WTC11 (cell line): ENCODE data around the gene ACP5.
"Not testable (repeated sequence)": the region's sequence is repeated elsewhere in the genome, so short reads cannot be mapped to it uniquely, and the experiment has no call there.

Experiments
- ATF1 ChIP-seq: sonication (generic); formaldehyde crosslinking; IDR thresholded peaks from 2 replicates; pipeline ENCODE4 v1.8.1; 2023; ENCODE audit warnings: mild to moderate bottlenecking, moderate library complexity, missing genetic modification reagents
- CTCF ChIP-seq: fragments of 200-600 bp; IDR thresholded peaks from 2 replicates; pipeline ENCODE4 v1.8.0; 2022; ENCODE audit warnings: antibody characterized with exemption
- ESRRA ChIP-seq: sonication (generic); formaldehyde crosslinking; IDR thresholded peaks from 2 replicates; pipeline ENCODE4 v1.8.1; 2022; ENCODE audit warnings: mild to moderate bottlenecking, missing genetic modification reagents, borderline replicate concordance
- FOXP1 ChIP-seq: sonication (generic); formaldehyde crosslinking; IDR thresholded peaks from 2 replicates; pipeline ENCODE4 v1.8.0; 2022; ENCODE audit warnings: missing genetic modification reagents, mild to moderate bottlenecking, moderate library complexity, borderline replicate concordance
- FOXP4 ChIP-seq: sonication (generic); formaldehyde crosslinking; IDR thresholded peaks from 2 replicates; pipeline ENCODE4 v1.8.0; 2022; ENCODE audit warnings: mild to moderate bottlenecking, missing genetic modification reagents
- GABPB1 ChIP-seq: sonication (generic); formaldehyde crosslinking; IDR thresholded peaks from 2 replicates; pipeline ENCODE4 v1.8.1; 2023; ENCODE audit warnings: mild to moderate bottlenecking, missing genetic modification reagents
- HMGXB4 ChIP-seq: sonication (generic); formaldehyde crosslinking; IDR thresholded peaks from 2 replicates; pipeline ENCODE4 v1.8.1; 2023; ENCODE audit warnings: mild to moderate bottlenecking, moderate library complexity, missing genetic modification reagents
- MAX ChIP-seq: sonication (generic); formaldehyde crosslinking; IDR thresholded peaks from 2 replicates; pipeline ENCODE4 v1.8.0; 2022; ENCODE audit warnings: mild to moderate bottlenecking, missing genetic modification reagents
- SMAD3 ChIP-seq: sonication (generic); formaldehyde crosslinking; IDR thresholded peaks from 2 replicates; pipeline ENCODE4 v1.8.0; 2022; ENCODE audit warnings: missing genetic modification reagents, mild to moderate bottlenecking, borderline replicate concordance
- STAT6 ChIP-seq: sonication (generic); formaldehyde crosslinking; conservative IDR thresholded peaks from 2 replicates; pipeline ENCODE4 v1.8.1; 2023; ENCODE audit warnings: mild to moderate bottlenecking, low read depth, missing genetic modification reagents, moderate library complexity
- TEAD4 ChIP-seq: sonication (generic); formaldehyde crosslinking; IDR thresholded peaks from 2 replicates; pipeline ENCODE4 v1.8.0; 2022; ENCODE audit warnings: mild to moderate bottlenecking, missing genetic modification reagents
- ZNF121 ChIP-seq: sonication (generic); formaldehyde crosslinking; IDR thresholded peaks from 2 replicates; pipeline ENCODE4 v1.8.0; 2023; ENCODE audit warnings: missing genetic modification reagents
- ZNF219 ChIP-seq: sonication (generic); formaldehyde crosslinking; IDR thresholded peaks from 2 replicates; pipeline ENCODE4 v1.8.0; 2023; ENCODE audit warnings: missing genetic modification reagents, mild to moderate bottlenecking, borderline replicate concordance
- TF ChIP-seq, protein P1 (sequence below): sonication (generic); formaldehyde crosslinking; IDR thresholded peaks from 2 replicates; pipeline ENCODE4 v1.8.1; 2023; ENCODE audit warnings: mild to moderate bottlenecking, missing genetic modification reagents, borderline replicate concordance

- TF ChIP-seq, protein P1, sequence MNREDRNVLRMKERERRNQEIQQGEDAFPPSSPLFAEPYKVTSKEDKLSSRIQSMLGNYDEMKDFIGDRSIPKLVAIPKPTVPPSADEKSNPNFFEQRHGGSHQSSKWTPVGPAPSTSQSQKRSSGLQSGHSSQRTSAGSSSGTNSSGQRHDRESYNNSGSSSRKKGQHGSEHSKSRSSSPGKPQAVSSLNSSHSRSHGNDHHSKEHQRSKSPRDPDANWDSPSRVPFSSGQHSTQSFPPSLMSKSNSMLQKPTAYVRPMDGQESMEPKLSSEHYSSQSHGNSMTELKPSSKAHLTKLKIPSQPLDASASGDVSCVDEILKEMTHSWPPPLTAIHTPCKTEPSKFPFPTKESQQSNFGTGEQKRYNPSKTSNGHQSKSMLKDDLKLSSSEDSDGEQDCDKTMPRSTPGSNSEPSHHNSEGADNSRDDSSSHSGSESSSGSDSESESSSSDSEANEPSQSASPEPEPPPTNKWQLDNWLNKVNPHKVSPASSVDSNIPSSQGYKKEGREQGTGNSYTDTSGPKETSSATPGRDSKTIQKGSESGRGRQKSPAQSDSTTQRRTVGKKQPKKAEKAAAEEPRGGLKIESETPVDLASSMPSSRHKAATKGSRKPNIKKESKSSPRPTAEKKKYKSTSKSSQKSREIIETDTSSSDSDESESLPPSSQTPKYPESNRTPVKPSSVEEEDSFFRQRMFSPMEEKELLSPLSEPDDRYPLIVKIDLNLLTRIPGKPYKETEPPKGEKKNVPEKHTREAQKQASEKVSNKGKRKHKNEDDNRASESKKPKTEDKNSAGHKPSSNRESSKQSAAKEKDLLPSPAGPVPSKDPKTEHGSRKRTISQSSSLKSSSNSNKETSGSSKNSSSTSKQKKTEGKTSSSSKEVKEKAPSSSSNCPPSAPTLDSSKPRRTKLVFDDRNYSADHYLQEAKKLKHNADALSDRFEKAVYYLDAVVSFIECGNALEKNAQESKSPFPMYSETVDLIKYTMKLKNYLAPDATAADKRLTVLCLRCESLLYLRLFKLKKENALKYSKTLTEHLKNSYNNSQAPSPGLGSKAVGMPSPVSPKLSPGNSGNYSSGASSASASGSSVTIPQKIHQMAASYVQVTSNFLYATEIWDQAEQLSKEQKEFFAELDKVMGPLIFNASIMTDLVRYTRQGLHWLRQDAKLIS (CRISPR knock-in tag): not testable (repeated sequence)
- TF ChIP-seq TEAD4 (CRISPR knock-in tag); CTCF; HMGXB4 (CRISPR knock-in tag); SMAD3 (CRISPR knock-in tag); MAX; FOXP1; ATF1 (CRISPR knock-in tag); STAT6 (CRISPR knock-in tag); ZNF121 (CRISPR knock-in tag); ESRRA (CRISPR knock-in tag); GABPB1; ZNF219; FOXP4 (CRISPR knock-in tag): not testable (repeated sequence)
Measured at GRCh38 chr19:11622401-11622800, 45.0 kb upstream of the ACP5 start.
